Panc1 (cell line): ENCODE data around the gene C9orf78. TPM values are rescaled to one million over a fixed set of nuclear protein-coding genes. Genes with fewer than 3 reads are reported as not detected.

ENCODE experiments used
- ATAC-seq: fragments of 200-7000 bp; cut with Tn5 transposase; 2 replicates; pipeline ENCODE4 v1.9.1; 2020; ENCODE audit warnings: mild to moderate bottlenecking, moderate library complexity
- BruUV-seq: library from RNA; stranded (reverse); fragments of 400-500 nt; replicated peaks from 2 replicates; lab custom pipeline; 2021; lab: Mats Ljungman, UMichigan
- CTCF ChIA-PET: fragments of 300-600 bp; sonication (Branson Sonifier 250); formaldehyde crosslinking; loops from one replicate; lab custom pipeline; 2022; ENCODE audit warnings: antibody characterized with exemption; lab: Charles Lee
- POLR2A ChIA-PET: fragments of 300-600 bp; sonication (Branson Sonifier 250); formaldehyde crosslinking; loops from one replicate; lab custom pipeline; 2022; ENCODE audit warnings: antibody characterized with exemption; lab: Charles Lee
- DNase-seq: peaks from one replicate; pipeline ENCODE4 v3.0.0-alpha.2; 2010; ENCODE audit warnings: low read depth, low spot score
- H3K27ac ChIP-seq: 2 replicates; pipeline ENCODE4 v1.5.1; 2011; ENCODE audit warnings: mild to moderate bottlenecking, low read length, inconsistent platforms
- H3K27me3 ChIP-seq: fragments of 200-500 bp; sonication (Bioruptor generic); 2 replicates; pipeline ENCODE4 v1.6.0; 2014; ENCODE audit warnings: low read length, inconsistent platforms; ENCODE audit not compliant: control insufficient read depth, insufficient read depth
- H3K36me3 ChIP-seq: fragments of 200-500 bp; sonication (Bioruptor generic); 2 replicates; pipeline ENCODE4 v1.5.1; 2014; ENCODE audit warnings: inconsistent platforms, mild to moderate bottlenecking, low read length, moderate library complexity; ENCODE audit not compliant: control insufficient read depth, insufficient read depth
- H3K4me1 ChIP-seq: 2 replicates; pipeline ENCODE4 v1.5.1; 2011; ENCODE audit warnings: inconsistent platforms, mild to moderate bottlenecking, low read length, moderate library complexity; ENCODE audit not compliant: control insufficient read depth, insufficient read depth
- H3K4me3 ChIP-seq, 2 experiments: 2 replicates each; pipeline ENCODE4 v1.5.1; 2011 to 2012; ENCODE audit warnings: low read depth in 2 of 2, low read length in 2 of 2, mild to moderate bottlenecking in 2 of 2, inconsistent platforms in 1 of 2, moderate library complexity in 1 of 2
- H3K9me3 ChIP-seq: fragments of 200-500 bp; sonication (Bioruptor generic); 2 replicates; pipeline ENCODE4 v1.5.1; 2014; ENCODE audit warnings: low read depth, mild to moderate bottlenecking, inconsistent platforms, low read length, moderate library complexity; ENCODE audit not compliant: control insufficient read depth, insufficient read depth
- CTCF ChIP-seq: fragments of 450-650 bp; IDR thresholded peaks from 2 replicates; pipeline ENCODE4 v1.5.1; 2017; ENCODE audit warnings: mild to moderate bottlenecking
- POLR2AphosphoS5 ChIP-seq: IDR thresholded peaks from 2 replicates; pipeline ENCODE4 v1.6.1; 2012; ENCODE audit warnings: mild to moderate bottlenecking, low read depth, low read length, moderate library complexity
- REST ChIP-seq, 2 experiments: IDR thresholded peaks; 2 replicates each; pipeline ENCODE4 v1.6.1; 2011 to 2012; ENCODE audit warnings: low read depth in 2 of 2, control low read depth in 1 of 2, low read length in 1 of 2, mild to moderate bottlenecking in 1 of 2, moderate library complexity in 1 of 2; ENCODE audit not compliant: insufficient read depth in 1 of 2
- SIN3A ChIP-seq: IDR thresholded peaks from 2 replicates; pipeline ENCODE4 v1.6.1; 2012; ENCODE audit warnings: low read depth, mild to moderate bottlenecking, low read length, moderate library complexity, borderline replicate concordance; ENCODE audit not compliant: insufficient read depth
- TCF7L2 ChIP-seq: IDR thresholded peaks from 2 replicates; pipeline ENCODE4 v1.6.1; 2011; ENCODE audit warnings: mild to moderate bottlenecking, low read depth, low read length, inconsistent platforms
- in situ Hi-C: cut with HindIII; loops from 2 replicates; pipeline ENCODE4 v1.10.0; 2016; ENCODE audit warnings: low sequenced_read_pairs, low pct_unique_long_range_greater_than_20kb
- intact Hi-C: fragments of 100-400 bp; cut with micrococcal nuclease; formaldehyde crosslinking; loops from one replicate; pipeline ENCODE4 v1.10.0; 2022; ENCODE audit not compliant: unreplicated experiment
- total RNA-seq: library from RNA; stranded (reverse); gene quantifications from one replicate; pipeline ENCODE4 v1.2.1, GENCODE V29; 2021; ENCODE audit not compliant: unreplicated experiment

C9orf78 gene
- total RNA-seq, 1 experiment from 2014 or later = 33.6 TPM

- Histone ChIP-seq H3K36me3 (no peaks in the 10 kb centered on the region; the same call in none of the 2 replicates), H3K27me3 (no peaks in the 10 kb centered on the region), H3K4me3 (no peak overlapping the region), H3K9me3 (no peaks in the 10 kb centered on the region), H3K27ac (no peak overlapping the region), H3K4me1 (peaks cover 3% of the 10 kb centered on the region)
- no peak for TF ChIP-seq POLR2AphosphoS5
- TF ChIP-seq TCF7L2 = no peak
- TF ChIP-seq CTCF = no peak
- no peak for TF ChIP-seq SIN3A
- TF ChIP-seq REST (IDR thresholded peaks at IDR 0.05; ENCODE audit: insufficient read depth in 1 of 2, low read depth in 2 of 2, low read length in 1 of 2) = no peak
- CTCF ChIA-PET = no interaction called here
- DNase-seq = no peak
- in situ Hi-C loops (no loop called here), intact Hi-C loops (no loop called here)
- ATAC-seq = no peak
- POLR2A ChIA-PET = no interaction called here
- BruUV-seq = no TSS peak
Measured at GRCh38 chr9:129806061-129806460, 29.0 kb downstream of the C9orf78 start.

GRCh38 chr9:129803676-129804060 is 31.4 kb downstream of the C9orf78 start:
- intact Hi-C loops (no loop called here), in situ Hi-C loops (no loop called here)

More at GRCh38 chr9:129803676-129804060, 31.4 kb downstream of the C9orf78 start:
- H3K27ac ChIP-seq = peak overlapping the region; percentile 79; the same call in 1 of the 2 replicates
- peaks cover 3% of the 10 kb centered on the region for H3K4me1 ChIP-seq
- H3K27me3 ChIP-seq = no peaks in the 10 kb centered on the region
- no peaks in the 10 kb centered on the region for H3K9me3 ChIP-seq
- ATAC-seq (no peak), DNase-seq (no peak)
- no TSS peak for BruUV-seq
- H3K4me3 ChIP-seq = peak overlapping the region; percentile 68 to 78
- no peaks in the 10 kb centered on the region; the same call in none of the 2 replicates for H3K36me3 ChIP-seq
- CTCF ChIA-PET = no interaction called here
- POLR2A ChIA-PET = interaction anchor here (0.5 to 0.6 kb wide), 2 partner anchors 37 to 238 kb away, joined by 3 to 7 read pairs; no protein-coding TSS in a partner anchor
- no peak for TF ChIP-seq POLR2AphosphoS5
- no peak for TF ChIP-seq REST (IDR thresholded peaks at IDR 0.05; ENCODE audit: insufficient read depth in 1 of 2, low read depth in 2 of 2, low read length in 1 of 2)
- no peak for TF ChIP-seq SIN3A
- TF ChIP-seq TCF7L2 = no peak
- no peak for TF ChIP-seq CTCF
